Inferior parietal cortex (tissue), 1 donor: ENCODE measurements around the gene AMN.

Experiments
- DNase-seq: peaks from one replicate; pipeline ENCODE4 v3.0.0-alpha.2; 2016; ENCODE audit errors: extremely low spot score

The AMN gene

GRCh38 chr14:102943979-102944378 lies 21.5 kb downstream of the AMN start:
- DNase-seq: no peak

DNA sequence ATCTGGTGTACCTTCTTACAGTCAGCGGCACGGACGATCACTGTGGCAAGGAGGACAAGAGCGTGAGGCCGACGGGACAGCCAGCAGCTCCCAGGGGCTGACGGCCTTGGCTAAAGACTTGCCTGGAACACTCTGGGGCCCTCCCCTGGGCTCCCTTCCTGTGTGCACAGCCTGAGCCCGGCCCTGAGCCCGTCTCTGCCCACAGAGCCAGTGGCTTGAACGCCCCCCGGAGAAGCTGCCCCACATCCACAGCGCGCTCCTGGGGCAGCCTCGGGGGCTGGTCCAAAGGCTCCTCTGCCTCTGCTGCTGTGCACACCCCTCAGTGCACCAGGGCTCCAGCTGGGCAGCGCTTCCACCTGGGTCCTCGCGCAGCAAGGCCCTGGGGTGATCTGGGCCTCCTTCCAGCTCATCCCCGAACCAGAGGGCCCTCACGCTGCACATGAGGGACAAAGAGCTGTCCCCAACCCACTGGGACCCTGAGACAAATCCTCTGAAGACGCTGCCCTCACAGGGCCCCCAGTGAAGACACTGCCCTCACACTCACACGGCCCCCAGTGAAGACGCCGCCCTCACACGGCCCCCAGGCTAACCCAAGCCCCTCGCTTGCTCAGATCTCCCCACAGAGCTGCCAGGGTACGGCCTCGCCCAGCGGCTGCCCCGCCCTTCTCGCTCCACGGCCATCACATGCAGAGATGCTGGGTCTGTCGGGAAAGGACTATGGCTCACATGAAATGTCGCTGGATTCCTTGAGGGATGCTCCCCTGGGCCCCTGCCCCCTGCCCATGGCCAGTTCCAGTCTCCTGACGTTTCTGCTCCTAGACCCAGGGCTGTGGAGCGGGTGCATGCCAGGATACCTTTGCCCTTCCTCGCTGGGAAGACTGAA lies 22.2 kb downstream of the AMN start:
- no peak for DNase-seq

DNA sequence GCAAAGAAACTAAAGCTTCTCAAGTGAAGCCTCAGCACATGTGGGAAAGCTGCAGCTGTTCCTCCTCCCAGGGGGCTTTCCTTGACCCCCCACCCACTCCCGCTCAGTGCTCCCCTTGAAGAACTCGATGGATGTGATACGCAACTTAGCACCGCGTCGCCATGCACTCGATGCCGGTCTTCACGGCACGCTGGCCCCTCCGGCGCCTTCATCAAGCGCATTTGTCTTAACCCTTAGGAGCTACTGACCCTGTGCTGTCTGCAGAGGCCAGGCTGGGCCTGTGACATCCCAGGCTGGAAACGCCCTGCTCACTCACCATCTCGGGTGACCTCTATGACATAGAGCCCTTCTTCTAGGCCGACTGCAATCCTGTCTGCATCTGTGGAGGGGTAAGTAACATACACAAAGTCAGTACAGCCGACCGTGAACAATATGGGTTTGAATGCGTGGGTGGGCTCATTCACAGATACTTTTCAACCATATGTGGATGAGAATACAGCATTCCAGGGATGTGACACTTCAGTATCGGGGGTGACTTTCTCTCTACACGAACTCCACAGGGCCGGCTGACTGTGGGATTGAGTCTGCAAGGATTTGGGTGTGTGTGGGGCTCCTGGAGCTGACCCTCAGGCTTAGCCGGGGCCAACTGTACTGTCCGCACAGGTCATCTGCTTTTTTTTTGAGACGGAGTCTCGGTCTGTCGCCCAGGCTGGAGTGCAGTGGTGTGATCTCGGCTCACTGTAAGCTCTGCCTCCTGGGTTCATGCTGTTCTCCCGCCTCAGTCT lies 23.1 kb downstream of the AMN start:
- DNase-seq: no peak

GRCh38 chr14:102947321-102948103 lies 25.0 kb downstream of the AMN start:
- no peak for DNase-seq

DNA sequence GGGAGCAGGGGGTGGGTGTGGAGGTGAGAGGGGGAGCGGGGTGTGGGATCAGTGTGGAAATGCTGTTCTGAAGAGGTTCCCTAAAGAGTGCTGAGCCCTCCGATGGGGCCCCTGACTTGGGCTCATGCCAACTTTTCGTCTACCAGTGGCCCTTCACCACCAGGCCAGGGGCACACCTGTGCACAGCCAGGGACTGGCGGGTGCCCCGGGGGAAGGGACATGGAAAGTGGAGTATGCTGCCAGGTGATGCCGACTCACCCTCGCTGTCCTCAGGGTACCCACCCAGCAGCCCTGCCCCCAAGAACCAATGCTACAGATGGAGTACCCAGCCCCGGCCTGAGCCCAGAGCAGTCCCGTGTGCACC lies 26.2 kb downstream of the AMN start:
- DNase-seq: no peak

DNA sequence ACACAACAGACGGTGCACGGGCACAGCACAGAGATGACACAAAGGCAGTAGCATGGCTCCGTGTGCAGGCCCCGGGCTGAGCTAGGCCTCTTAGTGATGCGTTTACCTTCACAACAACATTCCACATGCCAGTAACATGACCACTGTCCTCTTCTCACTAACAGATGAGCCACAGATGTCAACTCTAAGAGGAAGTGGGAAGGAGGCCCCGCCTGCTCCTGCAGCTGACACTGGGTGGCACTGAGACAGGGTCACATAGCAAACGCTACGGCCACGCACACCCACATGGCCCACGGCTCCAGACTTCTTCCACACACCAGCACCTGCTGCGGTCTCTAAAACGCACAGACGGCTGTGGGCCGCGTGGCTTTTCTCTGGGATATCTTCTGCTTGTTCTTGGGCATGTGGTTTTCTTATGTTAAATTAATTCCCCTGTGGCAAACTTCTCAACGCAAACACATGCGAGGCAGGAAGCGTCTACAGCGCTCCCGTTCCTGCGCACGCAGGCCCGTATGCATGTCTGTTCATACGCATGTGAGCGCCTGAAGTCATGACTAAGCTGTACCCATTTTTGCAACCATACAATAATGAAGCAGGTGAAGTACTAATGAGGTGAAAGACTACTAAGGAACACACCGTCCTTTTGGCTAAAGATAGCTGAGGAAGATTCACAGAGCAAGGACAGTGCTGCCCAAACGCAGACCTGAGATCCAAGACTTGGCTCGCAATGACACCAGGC lies 26.8 kb downstream of the AMN start:
- peak; percentile 11 for DNase-seq

GRCh38 chr14:102949801-102950451 lies 27.5 kb downstream of the AMN start:
- peak; percentile 78 for DNase-seq

DNA sequence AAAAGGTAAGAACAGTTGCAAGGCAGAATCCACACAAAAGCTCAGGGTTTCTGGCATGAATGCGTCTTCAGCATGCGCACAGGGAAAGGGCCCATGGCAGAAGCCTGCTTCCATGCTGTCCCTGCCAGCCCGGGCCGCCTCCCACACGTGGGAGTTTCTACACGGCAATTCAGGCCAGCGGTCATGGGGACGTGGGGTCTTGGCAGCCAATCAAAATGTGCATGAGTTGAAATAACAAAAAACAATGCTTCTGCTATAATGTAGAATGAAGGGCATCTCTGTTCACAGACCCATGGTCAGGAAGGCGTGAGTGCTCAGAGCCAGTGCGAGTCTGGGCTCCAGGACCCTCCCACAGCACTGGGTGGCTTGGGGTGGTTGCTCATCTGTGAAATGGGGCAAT lies 28.6 kb downstream of the AMN start:
- DNase-seq: peak; percentile 85

GRCh38 chr14:102951799-102952198 lies 29.3 kb downstream of the AMN start:
- no peak for DNase-seq

DNA sequence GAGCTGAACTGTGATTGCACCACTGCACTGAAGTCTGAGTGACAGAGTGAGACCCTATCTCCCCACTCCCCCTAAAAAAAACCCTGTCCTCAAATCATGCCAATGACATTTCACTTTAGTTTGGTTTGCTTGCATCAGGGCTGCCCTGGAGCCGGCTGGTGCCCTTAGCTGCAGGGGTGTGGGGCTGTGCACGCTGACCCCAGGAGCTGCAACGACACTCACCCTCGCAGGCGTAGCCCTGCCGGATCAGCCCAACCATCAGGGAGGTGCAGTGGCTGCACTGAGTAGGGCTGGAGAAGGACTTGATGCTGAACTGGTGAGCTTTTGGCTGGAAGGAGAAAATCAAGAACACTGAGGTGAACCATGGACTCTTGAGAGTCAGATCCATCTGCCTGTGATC lies 29.8 kb downstream of the AMN start:
- DNase-seq: no peak

- DNase-seq: no peak
These were observed 30.6 kb downstream of the AMN start for GRCh38 chr14:102953100-102953499.

GRCh38 chr14:102954081-102954789 lies 31.8 kb downstream of the AMN start:
- DNase-seq: no peak

- no peak for DNase-seq
These were observed 33.4 kb downstream of the AMN start for GRCh38 chr14:102955636-102956408.

- DNase-seq: peak; percentile 32
These were observed 34.8 kb downstream of the AMN start for GRCh38 chr14:102957222-102957621.

GRCh38 chr14:102958461-102958860 lies 36.0 kb downstream of the AMN start:
- no peak for DNase-seq

GRCh38 chr14:102962111-102962627 lies 39.7 kb downstream of the AMN start:
- no peak for DNase-seq

- DNase-seq: no peak
These were observed 41.8 kb downstream of the AMN start for GRCh38 chr14:102964152-102964730.

DNA sequence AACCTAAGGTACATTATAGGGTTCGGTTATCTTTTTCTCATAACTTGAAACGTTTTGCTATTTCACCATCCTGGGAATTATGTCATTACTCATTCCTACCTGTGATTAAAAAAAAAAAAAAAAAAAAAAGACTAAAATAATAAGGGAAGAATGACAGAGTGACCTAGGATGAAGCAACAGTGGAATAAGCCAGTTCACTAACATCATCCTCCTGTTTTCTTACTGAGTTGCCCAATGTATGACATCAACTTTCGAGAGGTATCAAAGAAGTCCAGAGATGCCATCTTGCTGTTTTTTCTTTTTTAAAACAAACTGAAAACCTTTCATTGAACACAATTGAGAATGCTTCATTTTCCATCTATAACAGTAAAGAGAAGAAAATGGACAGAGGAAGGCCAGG lies 42.8 kb downstream of the AMN start:
- DNase-seq: no peak
